Measurements from ENCODE around the gene MACROD2.

DNA sequence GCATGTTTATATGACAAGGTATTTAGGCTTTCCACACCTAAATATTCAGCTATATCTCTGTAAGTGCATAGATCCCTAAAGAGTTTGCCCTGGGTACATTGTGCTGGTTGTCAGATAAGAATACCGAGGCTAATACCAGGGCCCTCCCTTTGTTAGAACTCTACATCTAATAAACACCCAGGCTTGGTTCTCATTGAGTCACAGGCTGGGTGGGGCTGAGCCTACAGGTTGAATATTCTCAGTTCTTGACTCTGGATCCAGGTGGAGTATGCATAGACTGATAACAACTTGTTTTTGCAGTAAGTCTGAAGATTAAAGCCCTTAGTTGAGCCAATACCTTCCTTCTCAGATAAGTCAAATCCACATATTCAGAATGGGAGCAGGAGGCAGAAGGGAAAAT, 654.3 kb downstream of the MACROD2 start:
- TF ChIP-seq, protein P1, sequence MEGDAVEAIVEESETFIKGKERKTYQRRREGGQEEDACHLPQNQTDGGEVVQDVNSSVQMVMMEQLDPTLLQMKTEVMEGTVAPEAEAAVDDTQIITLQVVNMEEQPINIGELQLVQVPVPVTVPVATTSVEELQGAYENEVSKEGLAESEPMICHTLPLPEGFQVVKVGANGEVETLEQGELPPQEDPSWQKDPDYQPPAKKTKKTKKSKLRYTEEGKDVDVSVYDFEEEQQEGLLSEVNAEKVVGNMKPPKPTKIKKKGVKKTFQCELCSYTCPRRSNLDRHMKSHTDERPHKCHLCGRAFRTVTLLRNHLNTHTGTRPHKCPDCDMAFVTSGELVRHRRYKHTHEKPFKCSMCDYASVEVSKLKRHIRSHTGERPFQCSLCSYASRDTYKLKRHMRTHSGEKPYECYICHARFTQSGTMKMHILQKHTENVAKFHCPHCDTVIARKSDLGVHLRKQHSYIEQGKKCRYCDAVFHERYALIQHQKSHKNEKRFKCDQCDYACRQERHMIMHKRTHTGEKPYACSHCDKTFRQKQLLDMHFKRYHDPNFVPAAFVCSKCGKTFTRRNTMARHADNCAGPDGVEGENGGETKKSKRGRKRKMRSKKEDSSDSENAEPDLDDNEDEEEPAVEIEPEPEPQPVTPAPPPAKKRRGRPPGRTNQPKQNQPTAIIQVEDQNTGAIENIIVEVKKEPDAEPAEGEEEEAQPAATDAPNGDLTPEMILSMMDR (conservative IDR thresholded peaks at IDR 0.05; ENCODE audit: low read depth, low read length) = no peak
- TF ChIP-seq MAFK (IDR thresholded peaks at IDR 0.05; ENCODE audit: low read depth, low read length) (no peak), SMC3 (IDR thresholded peaks at IDR 0.05; ENCODE audit: low read depth, low read length) (no peak)

All from IMR-90 (cell line).